ENCODE results near the gene ZNF324B. TPM values are rescaled to one million over a fixed set of nuclear protein-coding genes. Genes with fewer than 3 reads are reported as not detected.

The ZNF324B gene
- total RNA-seq, 1 experiment from 2014 or later = 4.6 TPM

- Histone ChIP-seq H3K36me3 (ENCODE audit: control insufficient read depth, insufficient read depth, low read length) (no peaks in the 10 kb centered on the region), H3K9me3 (no peaks in the 10 kb centered on the region), H3K4me1 (peaks cover 5% of the 10 kb centered on the region; the same call in 1 of the 2 replicates), H3K4me3 (ENCODE audit: low read depth, low read length) (no peak overlapping the region), H3K27me3 (replicated peaks; ENCODE audit: control insufficient read depth, insufficient read depth, low read length) (no peaks in the 10 kb centered on the region)
- intact Hi-C loops (cut with micrococcal nuclease; ENCODE audit: unreplicated experiment) = no loop called here
- peak overlapping the region; percentile 79 for H3K4me3 Mint-ChIP-seq (ENCODE audit: unreplicated experiment)
- H3K4me1 Mint-ChIP-seq (ENCODE audit: low read depth, unreplicated experiment) = no peaks in the 10 kb centered on the region
- TF ChIP-seq CTCF (IDR thresholded peaks at IDR 0.05; ENCODE audit: insufficient read depth in 1 of 2, low read depth in 1 of 2, low read length in 1 of 2, severe bottlenecking in 1 of 2, unreplicated experiment in 1 of 2) = no peak
- peaks cover 32% of the 10 kb centered on the region for H3K36me3 Mint-ChIP-seq (ENCODE audit: insufficient read depth, unreplicated experiment)
- H3K27me3 Mint-ChIP-seq (ENCODE audit: insufficient read depth, unreplicated experiment) = no peaks in the 10 kb centered on the region
- no peak overlapping the region for H3K27ac Mint-ChIP-seq (ENCODE audit: unreplicated experiment)
- CTCF ChIA-PET = no interaction called here
- no TSS peak for BruUV-seq (replicated peaks)
- H3K9me3 Mint-ChIP-seq (ENCODE audit: unreplicated experiment) = no peaks in the 10 kb centered on the region
- POLR2A ChIA-PET = interaction anchor here (0.5 kb wide), 1 partner anchor 16 kb away, joined by 3 read pairs; no protein-coding TSS in a partner anchor
- no peak for DNase-seq
Measured at GRCh38 chr19:58477871-58478270, 26.4 kb downstream of the ZNF324B start.

- Histone ChIP-seq H3K9me3 (no peaks in the 10 kb centered on the region), H3K36me3 (ENCODE audit: control insufficient read depth, insufficient read depth, low read length) (no peaks in the 10 kb centered on the region), H3K4me3 (ENCODE audit: low read depth, low read length) (no peak overlapping the region), H3K27me3 (replicated peaks; ENCODE audit: control insufficient read depth, insufficient read depth, low read length) (no peaks in the 10 kb centered on the region), H3K4me1 (peaks cover 5% of the 10 kb centered on the region; the same call in 1 of the 2 replicates)
- POLR2A ChIA-PET = no interaction called here
- Mint-ChIP-seq H3K4me1 (ENCODE audit: low read depth, unreplicated experiment) (no peaks in the 10 kb centered on the region), H3K27ac (ENCODE audit: unreplicated experiment) (no peak overlapping the region), H3K9me3 (ENCODE audit: unreplicated experiment) (no peaks in the 10 kb centered on the region), H3K4me3 (ENCODE audit: unreplicated experiment) (no peak overlapping the region), H3K36me3 (ENCODE audit: insufficient read depth, unreplicated experiment) (peaks cover 26% of the 10 kb centered on the region), H3K27me3 (ENCODE audit: insufficient read depth, unreplicated experiment) (no peaks in the 10 kb centered on the region)
- CTCF ChIA-PET = no interaction called here
- intact Hi-C loops (cut with micrococcal nuclease; ENCODE audit: unreplicated experiment) = no loop called here
- no peak for TF ChIP-seq CTCF (IDR thresholded peaks at IDR 0.05; ENCODE audit: insufficient read depth in 1 of 2, low read depth in 1 of 2, low read length in 1 of 2, severe bottlenecking in 1 of 2, unreplicated experiment in 1 of 2)
- no TSS peak for BruUV-seq (replicated peaks)
- DNase-seq = no peak
Measured at GRCh38 chr19:58479303-58479702, 27.9 kb downstream of the ZNF324B start.

GRCh38 chr19:58479736-58480480 lies 28.5 kb downstream of the ZNF324B start:
- Mint-ChIP-seq H3K27ac (ENCODE audit: unreplicated experiment) (no peak overlapping the region), H3K4me1 (ENCODE audit: low read depth, unreplicated experiment) (no peaks in the 10 kb centered on the region), H3K27me3 (ENCODE audit: insufficient read depth, unreplicated experiment) (no peaks in the 10 kb centered on the region), H3K4me3 (ENCODE audit: unreplicated experiment) (no peak overlapping the region), H3K36me3 (ENCODE audit: insufficient read depth, unreplicated experiment) (peaks cover 23% of the 10 kb centered on the region), H3K9me3 (ENCODE audit: unreplicated experiment) (no peaks in the 10 kb centered on the region)
- Histone ChIP-seq H3K36me3 (ENCODE audit: control insufficient read depth, insufficient read depth, low read length) (no peaks in the 10 kb centered on the region), H3K4me1 (peaks cover 5% of the 10 kb centered on the region; the same call in 1 of the 2 replicates), H3K27me3 (replicated peaks; ENCODE audit: control insufficient read depth, insufficient read depth, low read length) (no peaks in the 10 kb centered on the region), H3K9me3 (no peaks in the 10 kb centered on the region), H3K4me3 (ENCODE audit: low read depth, low read length) (no peak overlapping the region)
- POLR2A ChIA-PET = no interaction called here
- intact Hi-C loops (cut with micrococcal nuclease; ENCODE audit: unreplicated experiment) = no loop called here
- no TSS peak for BruUV-seq (replicated peaks)
- DNase-seq = no peak
- CTCF ChIA-PET = no interaction called here
- TF ChIP-seq CTCF (IDR thresholded peaks at IDR 0.05; ENCODE audit: insufficient read depth in 1 of 2, low read depth in 1 of 2, low read length in 1 of 2, severe bottlenecking in 1 of 2, unreplicated experiment in 1 of 2) = no peak
